ENCODE measurements around the gene GOLGB1.

GOLGB1 gene

GRCh38 chr3:121637922-121638321 is 111.6 kb downstream of the GOLGB1 start:
- DNase-seq (ENCODE audit: low spot score): no peak

GRCh38 chr3:121630355-121630754 is 119.2 kb downstream of the GOLGB1 start:
- DNase-seq (ENCODE audit: low spot score): no peak

GRCh38 chr3:121629601-121630000 is 119.9 kb downstream of the GOLGB1 start:
- no peak for DNase-seq (ENCODE audit: low spot score)

GRCh38 chr3:121627622-121628021 is 121.9 kb downstream of the GOLGB1 start:
- DNase-seq (ENCODE audit: low spot score): no peak

GRCh38 chr3:121627211-121627610 is 122.3 kb downstream of the GOLGB1 start:
- DNase-seq (ENCODE audit: low spot score): no peak

GRCh38 chr3:121626495-121626894 is 123.0 kb downstream of the GOLGB1 start:
- DNase-seq (ENCODE audit: low spot score): no peak

- no peak for DNase-seq (ENCODE audit: low spot score)
Measured at GRCh38 chr3:121624147-121624899, 125.2 kb downstream of the GOLGB1 start.

GRCh38 chr3:121621491-121621890 is 128.1 kb downstream of the GOLGB1 start:
- no peak for DNase-seq (ENCODE audit: low spot score)

GRCh38 chr3:121619691-121620090 is 129.8 kb downstream of the GOLGB1 start:
- no peak for DNase-seq (ENCODE audit: low spot score)

Measured in cerebellar cortex (tissue), 1 donor.